Liver (tissue), 9 donors: ENCODE results near the gene CBFB. TPM values are rescaled to one million over a fixed set of nuclear protein-coding genes. Genes with fewer than 3 reads are reported as not detected.

Experiments
- DNase-seq: peaks from one replicate; pipeline ENCODE4 v3.0.0-alpha.2; 2017; ENCODE audit warnings: low spot score
- H3K27ac ChIP-seq, 2 donors: one replicate each; pipeline ENCODE4 v1.7.0; 2013; ENCODE audit warnings: inconsistent platforms in 2 of 2, low read length in 2 of 2, control low read depth in 1 of 2, low read depth in 1 of 2, mild to moderate bottlenecking in 1 of 2
- H3K27me3 ChIP-seq, 4 donors: one replicate each; pipeline versions ENCODE4 v1.6.1 to v1.7.0; 2013; ENCODE audit warnings: low read length in 3 of 4, inconsistent platforms in 1 of 4, mild to moderate bottlenecking in 1 of 4, moderate library complexity in 1 of 4; ENCODE audit not compliant: control insufficient read depth in 4 of 4, insufficient read depth in 4 of 4
- H3K36me3 ChIP-seq, 4 donors: one replicate each; pipeline versions ENCODE4 v1.6.1 to v1.7.0; 2013; ENCODE audit warnings: low read length in 3 of 4, mild to moderate bottlenecking in 3 of 4, low read depth in 1 of 4, moderate library complexity in 1 of 4; ENCODE audit not compliant: control insufficient read depth in 4 of 4, insufficient read depth in 3 of 4
- H3K4me1 ChIP-seq, 4 donors: one replicate each; pipeline versions ENCODE4 v1.6.1 to v1.7.0; 2013; ENCODE audit warnings: low read length in 3 of 4, mild to moderate bottlenecking in 3 of 4, moderate library complexity in 1 of 4; ENCODE audit not compliant: control insufficient read depth in 4 of 4, insufficient read depth in 4 of 4
- H3K4me3 ChIP-seq, 3 donors: one replicate each; pipeline versions ENCODE4 v1.6.1 to v1.7.0; 2013; ENCODE audit warnings: low read length in 3 of 3, control low read depth in 1 of 3, low read depth in 1 of 3, mild to moderate bottlenecking in 1 of 3
- H3K9ac ChIP-seq, 2 donors: one replicate each; pipeline ENCODE4 v1.7.0; 2013; ENCODE audit warnings: low read length in 2 of 2, mild to moderate bottlenecking in 2 of 2, moderate library complexity in 2 of 2, control low read depth in 1 of 2, low read depth in 1 of 2
- H3K9me3 ChIP-seq, 4 donors: one replicate each; pipeline versions ENCODE4 v1.6.1 to v1.7.0; 2013; ENCODE audit warnings: low read length in 3 of 4; ENCODE audit not compliant: control insufficient read depth in 4 of 4
- ATF3 ChIP-seq: IDR thresholded peaks from 2 replicates; pipeline ENCODE4 v1.6.1; 2016; ENCODE audit warnings: antibody characterized with exemption
- EGR1 ChIP-seq, 2 donors: IDR thresholded peaks; 2 replicates each; pipeline ENCODE4 v1.6.1; 2016 to 2018; ENCODE audit warnings: antibody characterized with exemption in 2 of 2, low read depth in 2 of 2
- FOXA1 ChIP-seq: IDR thresholded peaks from 2 replicates; pipeline ENCODE4 v1.6.1; 2016; ENCODE audit warnings: antibody characterized with exemption
- FOXA2 ChIP-seq: IDR thresholded peaks from 2 replicates; pipeline ENCODE4 v1.6.1; 2016; ENCODE audit warnings: antibody characterized with exemption
- GABPA ChIP-seq, 2 donors: IDR thresholded peaks in 1 of 2; conservative IDR thresholded peaks in 1 of 2; 2 replicates each; pipeline ENCODE4 v1.6.1; 2016; ENCODE audit warnings: antibody characterized with exemption in 2 of 2, mild to moderate bottlenecking in 1 of 2, moderate library complexity in 1 of 2
- HNF4A ChIP-seq, 2 donors: conservative IDR thresholded peaks; 2 replicates each; pipeline ENCODE4 v1.6.1; 2016; ENCODE audit warnings: antibody characterized with exemption in 2 of 2, mild to moderate bottlenecking in 2 of 2
- HNF4G ChIP-seq: IDR thresholded peaks from 2 replicates; pipeline ENCODE4 v1.6.1; 2016; ENCODE audit warnings: antibody characterized with exemption
- JUND ChIP-seq, 2 donors: IDR thresholded peaks; 2 replicates each; pipeline ENCODE4 v1.6.1; 2016; ENCODE audit warnings: antibody characterized with exemption in 2 of 2
- MAX ChIP-seq: IDR thresholded peaks from 2 replicates; pipeline ENCODE4 v1.6.1; 2016; ENCODE audit warnings: antibody characterized with exemption
- NR2F2 ChIP-seq: IDR thresholded peaks from 2 replicates; pipeline ENCODE4 v1.6.1; 2016; ENCODE audit warnings: antibody characterized with exemption
- RAD21 ChIP-seq, 2 donors: IDR thresholded peaks; 2 replicates each; pipeline ENCODE4 v1.6.1; 2016; ENCODE audit warnings: antibody characterized with exemption in 2 of 2, mild to moderate bottlenecking in 2 of 2
- REST ChIP-seq: IDR thresholded peaks from 2 replicates; pipeline ENCODE4 v1.6.1; 2016; ENCODE audit warnings: antibody characterized with exemption, mild to moderate bottlenecking
- RXRA ChIP-seq, 2 donors: IDR thresholded peaks; 2 replicates each; pipeline ENCODE4 v1.6.1; 2017 to 2018; ENCODE audit warnings: antibody characterized with exemption in 2 of 2, mild to moderate bottlenecking in 1 of 2
- SP1 ChIP-seq: IDR thresholded peaks from 2 replicates; pipeline ENCODE4 v1.6.1; 2018; ENCODE audit warnings: antibody characterized with exemption, mild to moderate bottlenecking
- TAF1 ChIP-seq: conservative IDR thresholded peaks from 2 replicates; pipeline ENCODE4 v1.6.1; 2016; ENCODE audit warnings: antibody characterized with exemption, mild to moderate bottlenecking
- YY1 ChIP-seq: IDR thresholded peaks from 2 replicates; pipeline ENCODE4 v1.6.1; 2016; ENCODE audit warnings: antibody characterized with exemption, mild to moderate bottlenecking
- ZBTB33 ChIP-seq: IDR thresholded peaks from 2 replicates; pipeline ENCODE4 v1.6.1; 2016; ENCODE audit warnings: antibody characterized with exemption
- WGBS: extraction: QIAGEN DNeasy Blood & Tissue Kit; methylation state at CpG from one replicate; pipeline ENCODE4 v1.1.7; 2013; 5-methylcytosine and 5-hydroxymethylcytosine counted together
- polyA plus RNA-seq, 2 donors: library from polyadenylated mRNA; stranded (reverse) in 1 of 2; unstranded in 1 of 2; fragments of 200-250 nt in 1 of 2; fragments of >200 nt in 1 of 2; fragmentation: Nextera tagmentation in 1 of 2; extraction: Ambion mirVana in 1 of 2; gene quantifications; one replicate each; pipeline versions ENCODE4 v1.2.1 to v1.2.3, GENCODE V29; 2013 to 2015
- total RNA-seq, 2 donors: library from RNA; depleted of rRNA; stranded (reverse); fragments of >200 nt; gene quantifications; one replicate each; pipeline ENCODE4 v1.2.3, GENCODE V29; 2014
- donor health status: healthy.
- donor health status: healthy.
- donor health status: healthy.
- donor health status: healthy.
- donor health status: healthy.

Gene CBFB
- total and polyA plus RNA-seq, 4 donors = 6.8 to 19.3 (median 11.2) TPM

- no peak overlapping the region for H3K9ac ChIP-seq
- peak overlapping the region; percentile 75 to 77 for H3K27ac ChIP-seq
These were observed 86.7 kb downstream of the CBFB start for GRCh38 chr16:67115639-67116038.

More at GRCh38 chr16:67115639-67116038, 86.7 kb downstream of the CBFB start:
- no peak for DNase-seq
- Histone ChIP-seq H3K4me1 (peaks cover 6 to 54% (median 41%) of the 10 kb centered on the region in 4 donors), H3K36me3 (peaks cover 0 to 9% (median 6%) of the 10 kb centered on the region in 4 donors), H3K9me3 (no peaks in the 10 kb centered on the region), H3K27me3 (no peaks in the 10 kb centered on the region), H3K4me3 (no peak overlapping the region)
- 87% methylated on average over 7 of the region's 7 CpGs for WGBS
- TF ChIP-seq ATF3 (no peak), HNF4G (no peak), ZBTB33 (no peak), EGR1 (IDR thresholded peaks at IDR 0.05; ENCODE audit: low read depth in 2 of 2) (no peak), NR2F2 (no peak), REST (no peak), YY1 (no peak), SP1 (no peak), MAX (no peak), GABPA (IDR thresholded peaks at IDR 0.05 in 1 of 2, conservative IDR thresholded peaks at IDR 0.05 in 1 of 2) (no peak), RAD21 (IDR thresholded peaks at IDR 0.05) (no peak), FOXA2 (no peak), TAF1 (no peak), FOXA1 (no peak), JUND (IDR thresholded peaks at IDR 0.05) (no peak), HNF4A (conservative IDR thresholded peaks at IDR 0.05) (no peak), RXRA (IDR thresholded peaks at IDR 0.05) (no peak)
